ENCODE results near the gene TTC33. TPM values are rescaled to one million over a fixed set of nuclear protein-coding genes. Genes with fewer than 3 reads are reported as not detected.

Gene TTC33
- total RNA-seq, 1 donor from 2014 or later: 52.5 TPM

- no peaks in the 10 kb centered on the region for H3F3A ChIP-seq (ENCODE audit: low read depth)
- no peak overlapping the region for H3K9ac ChIP-seq
- H3K79me2 ChIP-seq (ENCODE audit: low read depth): no peaks in the 10 kb centered on the region
- H3K9me3 Mint-ChIP-seq: no peaks in the 10 kb centered on the region
- H4K20me1 ChIP-seq (ENCODE audit: low read depth): no peaks in the 10 kb centered on the region
- H3K4me1 Mint-ChIP-seq: no peaks in the 10 kb centered on the region
- H3K27me3 Mint-ChIP-seq (ENCODE audit: insufficient read depth, low read depth): no peaks in the 10 kb centered on the region
- no peak overlapping the region for H3K27ac Mint-ChIP-seq
- H3K4me3 ChIP-seq: no peak overlapping the region
- no peak overlapping the region for H3K4me2 ChIP-seq
- no peak overlapping the region for H3K27ac ChIP-seq
- no peaks in the 10 kb centered on the region for H3K9me3 ChIP-seq (ENCODE audit: low read depth)
- TF ChIP-seq EZH2 (IDR thresholded peaks at IDR 0.05): no peak
- TF ChIP-seq, protein P1, sequence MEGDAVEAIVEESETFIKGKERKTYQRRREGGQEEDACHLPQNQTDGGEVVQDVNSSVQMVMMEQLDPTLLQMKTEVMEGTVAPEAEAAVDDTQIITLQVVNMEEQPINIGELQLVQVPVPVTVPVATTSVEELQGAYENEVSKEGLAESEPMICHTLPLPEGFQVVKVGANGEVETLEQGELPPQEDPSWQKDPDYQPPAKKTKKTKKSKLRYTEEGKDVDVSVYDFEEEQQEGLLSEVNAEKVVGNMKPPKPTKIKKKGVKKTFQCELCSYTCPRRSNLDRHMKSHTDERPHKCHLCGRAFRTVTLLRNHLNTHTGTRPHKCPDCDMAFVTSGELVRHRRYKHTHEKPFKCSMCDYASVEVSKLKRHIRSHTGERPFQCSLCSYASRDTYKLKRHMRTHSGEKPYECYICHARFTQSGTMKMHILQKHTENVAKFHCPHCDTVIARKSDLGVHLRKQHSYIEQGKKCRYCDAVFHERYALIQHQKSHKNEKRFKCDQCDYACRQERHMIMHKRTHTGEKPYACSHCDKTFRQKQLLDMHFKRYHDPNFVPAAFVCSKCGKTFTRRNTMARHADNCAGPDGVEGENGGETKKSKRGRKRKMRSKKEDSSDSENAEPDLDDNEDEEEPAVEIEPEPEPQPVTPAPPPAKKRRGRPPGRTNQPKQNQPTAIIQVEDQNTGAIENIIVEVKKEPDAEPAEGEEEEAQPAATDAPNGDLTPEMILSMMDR (IDR thresholded peaks at IDR 0.05): no peak
- H3K27me3 ChIP-seq: no peaks in the 10 kb centered on the region
- no peak for DNase-seq (ENCODE audit: low spot score)
- H3K36me3 Mint-ChIP-seq: no peaks in the 10 kb centered on the region
- no peak overlapping the region for H2AFZ ChIP-seq (replicated peaks)
- no peak overlapping the region for H3K4me3 Mint-ChIP-seq
- peaks cover under 1% of the 10 kb centered on the region for H3K4me1 ChIP-seq
- H3K36me3 ChIP-seq: no peaks in the 10 kb centered on the region
These were observed 253.9 kb downstream of the TTC33 start for GRCh38 chr5:40501711-40502444.

- Histone ChIP-seq H3K9me3 (ENCODE audit: low read depth) (no peaks in the 10 kb centered on the region), H3F3A (ENCODE audit: low read depth) (no peaks in the 10 kb centered on the region), H3K27me3 (no peaks in the 10 kb centered on the region), H3K9ac (no peak overlapping the region), H3K27ac (no peak overlapping the region), H3K4me3 (no peak overlapping the region), H3K4me2 (no peak overlapping the region), H2AFZ (replicated peaks) (no peak overlapping the region), H4K20me1 (ENCODE audit: low read depth) (no peaks in the 10 kb centered on the region), H3K79me2 (ENCODE audit: low read depth) (no peaks in the 10 kb centered on the region), H3K36me3 (no peaks in the 10 kb centered on the region), H3K4me1 (peaks cover 8% of the 10 kb centered on the region)
- H3K36me3 Mint-ChIP-seq: no peaks in the 10 kb centered on the region
- TF ChIP-seq EZH2 (IDR thresholded peaks at IDR 0.05): no peak
- TF ChIP-seq, protein P1 (IDR thresholded peaks at IDR 0.05): no peak
- no peak for TF ChIP-seq EZH2phosphoT487 (IDR thresholded peaks at IDR 0.05)
- H3K9me3 Mint-ChIP-seq: no peaks in the 10 kb centered on the region
- H3K27ac Mint-ChIP-seq: no peak overlapping the region
- DNase-seq (ENCODE audit: low spot score): no peak
- H3K27me3 Mint-ChIP-seq (ENCODE audit: insufficient read depth, low read depth): no peaks in the 10 kb centered on the region
- no peaks in the 10 kb centered on the region for H3K4me1 Mint-ChIP-seq
- H3K4me3 Mint-ChIP-seq: no peak overlapping the region
These were observed 256.1 kb downstream of the TTC33 start for GRCh38 chr5:40499518-40500273.

- no peak overlapping the region for H3K4me3 ChIP-seq
- no peaks in the 10 kb centered on the region for H3F3A ChIP-seq (ENCODE audit: low read depth)
- no peak overlapping the region for H3K4me3 Mint-ChIP-seq
- H3K27ac ChIP-seq: no peak overlapping the region
- no peaks in the 10 kb centered on the region for H3K36me3 Mint-ChIP-seq
- no peaks in the 10 kb centered on the region for H4K20me1 ChIP-seq (ENCODE audit: low read depth)
- no peak overlapping the region for H3K27ac Mint-ChIP-seq
- no peaks in the 10 kb centered on the region for H3K27me3 ChIP-seq
- H3K36me3 ChIP-seq: no peaks in the 10 kb centered on the region
- peaks cover 8% of the 10 kb centered on the region for H3K4me1 ChIP-seq
- DNase-seq (ENCODE audit: low spot score): no peak
- H3K4me1 Mint-ChIP-seq: no peaks in the 10 kb centered on the region
- H3K4me2 ChIP-seq: no peak overlapping the region
- no peaks in the 10 kb centered on the region for H3K79me2 ChIP-seq (ENCODE audit: low read depth)
- no peak overlapping the region for H3K9ac ChIP-seq
- no peaks in the 10 kb centered on the region for H3K9me3 Mint-ChIP-seq
- H2AFZ ChIP-seq (replicated peaks): no peak overlapping the region
- TF ChIP-seq EZH2 (IDR thresholded peaks at IDR 0.05) (no peak), EZH2phosphoT487 (IDR thresholded peaks at IDR 0.05) (no peak)
- TF ChIP-seq, protein P1 (IDR thresholded peaks at IDR 0.05): no peak
- no peaks in the 10 kb centered on the region for H3K27me3 Mint-ChIP-seq (ENCODE audit: insufficient read depth, low read depth)
- no peaks in the 10 kb centered on the region for H3K9me3 ChIP-seq (ENCODE audit: low read depth)
These were observed 256.8 kb downstream of the TTC33 start for GRCh38 chr5:40499007-40499406.
